GM13977 (cell line): ENCODE measurements around the gene MICA.

ENCODE experiments used
- DNase-seq: peaks from one replicate; pipeline ENCODE4 v3.0.0; 2012; ENCODE audit warnings: low spot score
- CTCF ChIP-seq: IDR thresholded peaks from 2 replicates; pipeline ENCODE4 v1.5.1; 2012; ENCODE audit warnings: mild to moderate bottlenecking, control low read depth; ENCODE audit not compliant: insufficient read depth; ENCODE audit errors: extremely low read depth, missing control alignments
- in situ Hi-C: fragments of 300-500 bp; cut with MboI; formaldehyde crosslinking; loops from one replicate; pipeline ENCODE4 v1.12.0; 2022; ENCODE audit warnings: low sequenced_read_pairs, low pct_unique_long_range_greater_than_20kb, mixed read lengths, inconsistent platforms; ENCODE audit not compliant: unreplicated experiment

The MICA gene

GRCh38 chr6:31460361-31461025, 57.1 kb downstream of the MICA start:
- in situ Hi-C loops, result no loop called here
- TF ChIP-seq CTCF, result no peak
- DNase-seq, result no peak

- in situ Hi-C loops, result no loop called here
- DNase-seq, result no peak
- TF ChIP-seq CTCF, result no peak
These were observed 58.9 kb downstream of the MICA start for GRCh38 chr6:31462026-31462963.

- in situ Hi-C loops, result no loop called here
- TF ChIP-seq CTCF, result no peak
- peak; percentile 90 for DNase-seq
These were observed 59.8 kb downstream of the MICA start for GRCh38 chr6:31462964-31463870.

DNA sequence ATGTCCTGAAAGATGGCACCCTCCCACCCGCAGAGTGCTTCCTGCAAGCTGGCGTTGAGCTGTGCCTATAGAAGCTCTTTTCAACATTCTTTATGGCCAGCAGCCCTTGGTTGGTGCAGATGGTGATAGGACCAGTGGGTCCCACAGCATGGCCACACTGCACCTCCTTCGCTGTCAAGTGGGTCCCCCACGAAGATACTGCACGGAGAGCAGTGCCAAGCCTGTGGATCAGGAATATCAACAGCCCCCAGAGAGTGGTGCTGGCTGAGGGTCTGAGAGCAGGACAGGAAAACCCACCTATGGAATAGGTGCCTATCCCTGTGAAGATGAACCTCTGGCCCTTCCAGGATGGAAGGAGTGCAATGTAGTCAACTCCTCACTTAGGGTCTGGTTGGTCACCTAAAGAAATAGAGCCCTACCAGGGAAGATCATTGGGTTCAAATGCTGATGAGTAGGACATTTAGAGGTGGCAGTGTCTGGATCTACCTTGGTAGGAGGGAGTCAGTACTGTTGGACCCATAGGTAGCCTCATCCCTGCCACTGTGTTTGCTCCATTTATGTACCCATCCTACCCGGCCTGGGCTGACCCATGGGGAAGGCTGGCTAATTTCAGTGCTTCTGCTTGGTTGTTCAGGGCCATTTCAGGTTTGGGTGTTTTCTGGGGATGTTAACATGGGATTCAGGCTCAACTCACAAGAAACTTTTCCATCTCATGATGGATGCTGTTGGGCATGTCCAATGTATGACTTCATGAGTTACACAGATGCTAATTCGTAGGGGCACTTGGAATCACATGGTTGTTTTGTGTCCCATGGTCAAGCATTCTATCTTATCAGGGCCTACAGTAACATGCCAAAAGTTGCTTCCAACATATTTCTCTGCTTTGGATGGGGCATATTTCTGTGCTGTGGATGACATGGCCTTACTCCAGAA, 61.1 kb downstream of the MICA start:
- no peak for TF ChIP-seq CTCF
- DNase-seq, result no peak
- in situ Hi-C loops, result no loop called here
